ENCODE data around the gene ADAMTS9.

ADAMTS9 gene

GRCh38 chr3:64681015-64681414, 6.8 kb downstream of the ADAMTS9 start:
- TF ChIP-seq CTCF (IDR thresholded peaks at IDR 0.05; ENCODE audit: low read depth, low read length, missing control alignments): no peak
- in situ Hi-C loops (cut with HindIII; ENCODE audit: low sequenced_read_pairs): no loop called here
- DNase-seq (ENCODE audit: low read depth): no peak
- H3K4me3 ChIP-seq (ENCODE audit: low read depth, low read length): no peak overlapping the region

GRCh38 chr3:64680334-64680733, 7.5 kb downstream of the ADAMTS9 start:
- in situ Hi-C loops (cut with HindIII; ENCODE audit: low sequenced_read_pairs): no loop called here
- no peak for TF ChIP-seq CTCF (IDR thresholded peaks at IDR 0.05; ENCODE audit: low read depth, low read length, missing control alignments)
- no peak for DNase-seq (ENCODE audit: low read depth)
- no peak overlapping the region for H3K4me3 ChIP-seq (ENCODE audit: low read depth, low read length)

GRCh38 chr3:64677961-64678716, 9.7 kb downstream of the ADAMTS9 start:
- in situ Hi-C loops (cut with HindIII; ENCODE audit: low sequenced_read_pairs): no loop called here
- no peak overlapping the region for H3K4me3 ChIP-seq (ENCODE audit: low read depth, low read length)
- TF ChIP-seq CTCF (IDR thresholded peaks at IDR 0.05; ENCODE audit: low read depth, low read length, missing control alignments): no peak
- DNase-seq (ENCODE audit: low read depth): no peak

GRCh38 chr3:64676831-64677230, 11.0 kb downstream of the ADAMTS9 start:
- in situ Hi-C loops (cut with HindIII; ENCODE audit: low sequenced_read_pairs): no loop called here
- no peak for TF ChIP-seq CTCF (IDR thresholded peaks at IDR 0.05; ENCODE audit: low read depth, low read length, missing control alignments)
- H3K4me3 ChIP-seq (ENCODE audit: low read depth, low read length): no peak overlapping the region
- no peak for DNase-seq (ENCODE audit: low read depth)

DNA sequence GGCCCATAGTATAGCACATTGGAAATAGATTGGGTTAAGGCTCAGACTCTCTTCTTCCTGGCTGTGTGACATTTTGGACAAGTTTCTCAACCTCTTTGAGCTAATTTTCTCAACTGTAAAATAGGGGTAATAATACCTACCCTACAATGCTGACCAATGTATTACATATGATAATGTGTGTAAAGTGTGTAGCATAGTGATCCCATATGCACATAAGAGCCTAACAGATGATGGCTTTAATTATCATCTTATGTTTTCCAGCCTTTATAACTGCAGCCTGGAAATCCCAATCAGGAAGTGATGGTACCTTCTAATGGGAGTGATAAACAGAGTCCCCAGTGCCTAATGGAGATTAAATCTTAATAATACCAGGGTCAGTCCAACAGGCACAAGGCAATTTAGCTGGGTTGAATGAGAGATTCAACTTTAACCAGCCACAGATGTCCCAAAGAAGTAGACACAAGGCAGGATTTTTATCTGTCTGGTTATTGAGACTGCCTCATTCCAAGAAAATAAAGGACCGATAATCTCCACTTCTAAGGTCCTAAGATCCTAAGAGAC, 12.0 kb downstream of the ADAMTS9 start:
- in situ Hi-C loops (cut with HindIII; ENCODE audit: low sequenced_read_pairs): no loop called here
- H3K4me3 ChIP-seq (ENCODE audit: low read depth, low read length): no peak overlapping the region
- DNase-seq (ENCODE audit: low read depth): no peak
- no peak for TF ChIP-seq CTCF (IDR thresholded peaks at IDR 0.05; ENCODE audit: low read depth, low read length, missing control alignments)

- DNase-seq (ENCODE audit: low read depth): no peak
- TF ChIP-seq CTCF (IDR thresholded peaks at IDR 0.05; ENCODE audit: low read depth, low read length, missing control alignments): no peak
- in situ Hi-C loops (cut with HindIII; ENCODE audit: low sequenced_read_pairs): no loop called here
- H3K4me3 ChIP-seq (ENCODE audit: low read depth, low read length): no peak overlapping the region
Measured at GRCh38 chr3:64674591-64675076, 13.2 kb downstream of the ADAMTS9 start.
